NCI-H187 treated with DMSO at 0.1 percent for 48 hours (cell line): Measurements from ENCODE around the gene GRK2.

ENCODE experiments used
- DNase-seq: peaks from one replicate; lab custom pipeline; 2025; lab: John Stamatoyannopoulos, UW

Gene GRK2

GRCh38 chr11:67270256-67271204 is 4.3 kb downstream of the GRK2 start:
- no peak for DNase-seq

GRCh38 chr11:67271205-67271540 is 4.9 kb downstream of the GRK2 start:
- DNase-seq = no peak

DNA sequence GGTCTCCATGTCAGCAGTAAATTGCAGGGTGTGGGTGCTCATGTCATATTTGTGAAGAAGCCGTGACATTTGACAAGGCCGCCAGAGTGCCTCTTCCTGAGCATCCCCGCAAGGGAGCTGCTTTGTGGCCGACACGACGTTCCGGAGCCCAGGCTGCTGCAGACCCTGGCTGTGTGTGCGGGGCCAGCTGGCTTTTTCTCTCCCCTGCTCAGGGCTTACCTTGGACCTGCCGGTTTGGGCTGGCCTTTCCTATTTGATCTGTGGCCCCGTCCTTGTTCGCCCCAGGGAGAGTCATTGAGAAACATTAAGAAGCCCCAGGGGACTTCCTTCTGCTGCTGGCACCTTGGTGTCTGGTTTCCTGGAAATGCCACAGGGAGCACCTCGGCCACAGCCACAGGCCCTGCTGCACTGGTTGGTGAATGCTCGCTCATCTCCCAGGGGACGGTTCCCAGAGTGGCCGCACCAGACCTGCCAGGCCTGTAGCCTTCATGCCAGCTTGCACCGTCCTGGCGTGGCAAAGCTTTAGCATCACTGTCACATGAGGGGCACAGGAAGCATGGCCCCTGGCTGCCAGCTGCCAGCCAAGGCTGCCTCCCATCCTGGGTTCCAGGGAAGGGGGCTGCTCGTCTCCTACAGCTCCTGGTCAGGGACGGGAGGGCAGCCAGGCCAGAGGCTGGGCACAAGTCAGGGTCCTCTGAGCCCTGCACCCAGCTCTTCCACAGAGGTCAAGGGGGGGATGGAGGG is 5.4 kb downstream of the GRK2 start:
- DNase-seq = no peak

- no peak for DNase-seq
Measured at GRCh38 chr11:67272327-67273259, 6.3 kb downstream of the GRK2 start.

- no peak for DNase-seq
Measured at GRCh38 chr11:67273260-67273990, 7.2 kb downstream of the GRK2 start.

GRCh38 chr11:67274768-67275605 is 8.7 kb downstream of the GRK2 start:
- no peak for DNase-seq

- DNase-seq = no peak
Measured at GRCh38 chr11:67275606-67276409, 9.5 kb downstream of the GRK2 start.

GRCh38 chr11:67276781-67277230 is 10.5 kb downstream of the GRK2 start:
- no peak for DNase-seq

- DNase-seq = no peak
Measured at GRCh38 chr11:67277231-67277961, 11.1 kb downstream of the GRK2 start.

- DNase-seq = no peak
Measured at GRCh38 chr11:67278135-67278938, 12.1 kb downstream of the GRK2 start.

DNA sequence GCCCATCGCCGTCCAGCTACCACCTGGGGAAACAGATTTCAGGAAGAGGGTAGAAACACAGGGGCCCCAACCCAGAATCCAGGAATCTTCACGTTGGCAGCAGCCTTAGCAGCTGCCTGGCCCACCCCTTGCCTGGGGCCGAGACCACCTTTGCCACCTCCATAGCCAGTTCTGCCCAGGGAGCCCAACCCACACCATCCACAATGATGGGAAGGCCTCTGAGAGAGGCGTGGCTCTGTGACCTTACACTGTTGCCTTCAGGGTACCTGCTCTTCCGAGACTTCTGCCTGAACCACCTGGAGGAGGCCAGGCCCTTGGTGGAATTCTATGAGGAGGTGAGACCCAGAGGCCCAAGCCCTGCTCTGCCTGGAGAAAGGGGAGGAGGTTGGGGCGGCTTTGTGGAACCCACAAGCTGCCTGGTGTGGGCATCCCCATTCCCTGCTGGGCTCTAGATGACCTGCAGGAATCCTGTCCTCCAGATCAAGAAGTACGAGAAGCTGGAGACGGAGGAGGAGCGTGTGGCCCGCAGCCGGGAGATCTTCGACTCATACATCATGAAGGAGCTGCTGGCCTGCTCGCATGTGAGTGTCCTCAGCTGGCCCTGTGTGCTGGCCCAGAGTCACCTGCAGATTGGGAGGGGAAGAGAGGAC is 12.8 kb downstream of the GRK2 start:
- no peak for DNase-seq

DNA sequence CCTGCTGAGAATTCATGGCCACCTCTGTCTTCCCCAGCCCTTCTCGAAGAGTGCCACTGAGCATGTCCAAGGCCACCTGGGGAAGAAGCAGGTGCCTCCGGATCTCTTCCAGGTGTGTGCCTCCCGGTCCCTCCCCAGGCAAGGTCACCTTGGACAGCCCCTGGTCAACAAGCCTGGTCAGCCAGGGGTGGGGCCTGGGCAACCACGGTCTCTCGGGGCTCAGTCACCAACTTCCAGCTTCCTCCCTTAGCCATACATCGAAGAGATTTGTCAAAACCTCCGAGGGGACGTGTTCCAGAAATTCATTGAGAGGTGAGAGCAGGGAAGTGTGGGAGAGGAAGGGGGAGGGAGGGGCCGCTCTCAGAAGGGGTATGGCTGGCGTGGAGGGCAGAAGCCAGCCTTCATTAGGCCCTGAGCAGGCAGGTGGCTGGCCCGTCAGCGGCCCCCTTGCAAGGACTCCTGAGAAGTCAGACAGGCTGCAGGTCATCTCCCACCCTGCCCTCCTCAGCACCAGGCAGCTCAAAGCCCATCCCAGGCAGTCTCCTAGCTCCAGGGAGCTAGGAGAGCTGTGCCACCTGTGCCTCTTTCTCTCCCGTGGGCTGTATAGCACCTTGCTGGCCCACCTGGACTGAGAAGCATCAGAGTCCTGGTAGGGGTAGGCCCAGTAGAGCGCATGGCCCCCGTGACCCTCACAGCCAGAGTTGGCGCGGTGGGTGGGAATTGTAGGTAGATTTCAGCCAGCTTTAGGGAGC is 13.5 kb downstream of the GRK2 start:
- DNase-seq = no peak

- no peak for DNase-seq
Measured at GRCh38 chr11:67280341-67280787, 14.1 kb downstream of the GRK2 start.

DNA sequence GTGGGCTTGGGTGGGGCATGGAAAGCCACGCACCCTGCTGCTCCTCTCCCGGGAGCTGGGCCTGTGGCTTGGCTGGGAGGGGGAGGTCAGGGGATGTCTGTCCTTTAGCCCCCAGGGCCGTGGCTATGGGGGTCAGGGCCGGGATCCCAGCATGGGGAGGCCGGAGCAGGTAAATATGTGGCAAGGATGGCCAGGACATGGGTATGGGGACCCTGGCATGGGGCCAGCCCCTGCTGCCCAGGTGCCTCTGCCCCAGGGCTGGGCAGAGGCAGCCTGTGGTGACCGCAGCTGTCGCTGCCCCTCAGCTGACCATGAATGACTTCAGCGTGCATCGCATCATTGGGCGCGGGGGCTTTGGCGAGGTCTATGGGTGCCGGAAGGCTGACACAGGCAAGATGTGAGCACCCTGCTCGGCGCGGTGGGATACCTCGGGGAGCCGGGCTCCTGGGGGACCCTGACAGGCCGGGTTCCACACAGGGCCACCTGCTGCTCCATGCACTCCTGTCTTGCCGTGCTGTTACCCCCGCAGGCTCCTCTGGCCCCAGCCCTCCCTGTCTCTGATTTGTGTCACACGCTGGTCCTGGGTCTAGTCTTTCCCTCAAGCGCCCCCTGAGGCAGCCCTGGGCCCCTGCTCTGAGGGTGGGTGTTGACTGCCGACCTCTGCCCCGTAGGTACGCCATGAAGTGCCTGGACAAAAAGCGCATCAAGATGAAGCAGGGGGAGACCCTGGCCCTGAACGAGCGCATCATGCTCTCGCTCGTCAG is 14.7 kb downstream of the GRK2 start:
- no peak for DNase-seq

DNA sequence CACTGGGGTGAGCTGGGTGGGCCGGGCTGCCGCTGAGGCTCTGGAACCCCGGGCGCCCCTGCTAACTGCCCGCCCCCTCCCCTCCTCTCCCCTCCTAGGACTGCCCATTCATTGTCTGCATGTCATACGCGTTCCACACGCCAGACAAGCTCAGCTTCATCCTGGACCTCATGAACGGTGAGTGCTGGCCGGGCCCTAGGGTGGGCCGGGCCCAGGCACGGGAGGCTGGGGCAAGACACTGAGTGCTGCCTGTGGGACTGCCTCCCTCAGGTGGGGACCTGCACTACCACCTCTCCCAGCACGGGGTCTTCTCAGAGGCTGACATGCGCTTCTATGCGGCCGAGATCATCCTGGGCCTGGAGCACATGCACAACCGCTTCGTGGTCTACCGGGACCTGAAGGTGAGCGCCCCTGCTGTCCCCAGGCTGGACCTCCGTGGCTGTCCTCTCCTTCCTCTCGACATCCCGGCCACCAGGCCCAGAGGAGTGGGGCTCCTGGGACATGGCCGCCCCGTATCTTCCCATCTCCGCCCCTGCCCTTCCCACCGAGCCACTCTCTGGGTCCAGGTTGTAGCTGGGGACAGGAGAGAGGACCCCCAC is 15.4 kb downstream of the GRK2 start:
- no peak for DNase-seq
